Activated naive CD8-positive, alpha-beta T cell (primary cell): ENCODE measurements around the gene NMU.
"Not testable (repeated sequence)": the region's sequence is repeated elsewhere in the genome, so short reads cannot be mapped to it uniquely, and the experiment has no call there.

ENCODE experiments used
- H3K27ac Mint-ChIP-seq: one replicate; pipeline ENCODE4 v1.8.0; 2021; ENCODE audit warnings: mixed read lengths
- H3K27me3 Mint-ChIP-seq: one replicate; pipeline ENCODE4 v1.8.0; 2021; ENCODE audit warnings: mixed read lengths
- H3K36me3 Mint-ChIP-seq: one replicate; pipeline ENCODE4 v1.8.0; 2021; ENCODE audit warnings: mixed read lengths
- H3K4me1 Mint-ChIP-seq: one replicate; pipeline ENCODE4 v1.8.0; 2021; ENCODE audit warnings: low read depth, mixed read lengths
- H3K4me3 Mint-ChIP-seq: one replicate; pipeline ENCODE4 v1.8.0; 2021; ENCODE audit warnings: mild to moderate bottlenecking, mixed read lengths
- H3K9me3 Mint-ChIP-seq: one replicate; pipeline ENCODE4 v1.8.0; 2021; ENCODE audit warnings: low read depth, mixed read lengths

NMU gene, protein sequence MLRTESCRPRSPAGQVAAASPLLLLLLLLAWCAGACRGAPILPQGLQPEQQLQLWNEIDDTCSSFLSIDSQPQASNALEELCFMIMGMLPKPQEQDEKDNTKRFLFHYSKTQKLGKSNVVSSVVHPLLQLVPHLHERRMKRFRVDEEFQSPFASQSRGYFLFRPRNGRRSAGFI

DNA sequence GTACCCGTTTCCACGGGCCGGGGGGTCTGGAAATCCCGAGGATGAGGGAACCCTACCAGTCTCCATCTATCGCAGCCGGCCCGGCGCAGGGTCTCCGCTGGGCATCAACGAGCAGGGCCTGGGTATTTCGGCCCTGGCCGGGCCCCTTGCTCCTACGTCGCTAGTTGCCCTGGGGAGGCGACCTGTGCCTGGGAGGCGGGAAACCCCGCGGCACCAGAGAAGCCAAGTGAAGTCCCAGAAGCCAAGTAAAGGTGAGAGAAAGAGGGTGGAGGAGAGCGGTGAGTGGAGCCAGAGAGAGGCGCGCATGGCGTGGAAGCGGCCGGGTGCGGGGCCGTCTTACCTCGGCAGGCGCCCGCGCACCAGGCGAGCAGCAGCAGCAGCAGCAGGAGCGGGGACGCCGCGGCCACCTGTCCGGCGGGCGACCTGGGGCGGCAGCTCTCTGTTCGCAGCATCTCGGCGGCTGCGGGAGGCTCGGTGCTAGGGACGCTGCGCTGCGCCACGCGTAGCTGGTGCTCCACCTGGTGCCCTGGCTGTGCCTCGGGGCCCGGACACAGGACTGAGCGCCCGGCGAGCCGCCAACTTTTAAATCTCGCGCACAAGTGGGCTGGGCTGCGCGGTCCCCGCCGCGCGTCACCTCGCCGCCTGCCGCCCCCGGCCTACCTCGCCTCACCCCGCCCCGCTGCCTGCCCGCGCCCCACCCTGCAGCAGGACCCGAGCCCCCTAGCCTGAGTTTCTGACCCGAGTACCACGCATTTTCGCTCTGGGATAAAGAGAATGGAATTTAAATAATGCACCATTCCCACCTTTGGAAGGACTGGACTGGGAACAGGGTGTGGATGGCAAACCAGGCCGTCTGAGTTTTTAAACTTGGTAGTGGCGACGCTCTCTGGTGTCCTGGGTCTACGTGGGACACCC, at the start of gene NMU:
Gene NMU (minus strand): TSS at position 558 of the 915 bp plus-strand sequence. CDS start 106 bp downstream, at position 452.
- Mint-ChIP-seq H3K4me3 (peak within 1 kb of the TSS; percentile 76), H3K36me3 (no peaks in the 10 kb centered on the region), H3K27me3 (peaks cover 42% of the 10 kb centered on the region), H3K27ac (no peak within 1 kb of the TSS), H3K9me3 (no peaks in the 10 kb centered on the region), H3K4me1 (peaks cover 17% of the 10 kb centered on the region)

DNA sequence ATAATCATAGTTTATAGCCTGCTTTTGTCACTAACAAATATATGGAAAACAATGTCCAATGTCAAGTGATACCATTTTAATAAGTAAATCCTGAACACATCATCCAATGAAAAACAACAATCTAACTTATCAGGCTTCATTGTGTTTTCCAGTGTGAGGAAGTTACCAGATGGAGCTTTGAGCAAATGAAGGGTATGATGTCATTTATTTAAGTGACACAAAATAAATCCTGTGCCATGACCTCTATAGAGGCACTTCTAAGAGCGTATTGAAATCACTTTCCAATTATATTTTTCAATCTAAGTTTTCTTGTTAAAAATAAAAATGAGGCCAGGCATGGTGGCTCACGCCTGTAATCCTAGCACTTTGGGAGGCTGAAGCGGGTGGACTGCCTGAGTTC, 48.2 kb upstream of the NMU start:
- Mint-ChIP-seq H3K27ac (no peak overlapping the region), H3K9me3 (peaks cover 8% of the 10 kb centered on the region), H3K4me3 (no peak overlapping the region), H3K4me1 (no peaks in the 10 kb centered on the region), H3K27me3 (peaks cover under 1% of the 10 kb centered on the region), H3K36me3 (no peaks in the 10 kb centered on the region)

DNA sequence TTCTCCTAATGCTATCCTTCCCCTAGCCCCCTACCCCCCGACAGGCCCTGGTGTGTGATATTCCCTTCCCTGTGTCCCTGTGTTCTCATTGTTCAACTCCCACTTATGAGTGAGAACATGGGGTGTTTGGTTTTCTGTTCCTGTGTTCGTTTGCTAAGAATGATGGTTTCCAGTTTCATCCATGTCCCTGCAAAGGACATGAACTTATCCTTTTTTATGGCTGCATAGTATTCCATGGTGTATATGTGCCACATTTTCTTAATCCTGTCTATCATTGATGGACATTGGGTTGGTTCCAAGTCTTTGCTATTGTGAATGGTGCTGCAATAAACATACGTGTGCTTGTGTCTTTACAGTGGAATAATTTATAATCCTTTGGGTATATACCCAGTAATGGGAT, 46.7 kb upstream of the NMU start:
- H3K27me3 Mint-ChIP-seq, H3K4me1 Mint-ChIP-seq, H3K9me3 Mint-ChIP-seq, H3K36me3 Mint-ChIP-seq, H3K27ac Mint-ChIP-seq, H3K4me3 Mint-ChIP-seq: not testable (repeated sequence)

DNA sequence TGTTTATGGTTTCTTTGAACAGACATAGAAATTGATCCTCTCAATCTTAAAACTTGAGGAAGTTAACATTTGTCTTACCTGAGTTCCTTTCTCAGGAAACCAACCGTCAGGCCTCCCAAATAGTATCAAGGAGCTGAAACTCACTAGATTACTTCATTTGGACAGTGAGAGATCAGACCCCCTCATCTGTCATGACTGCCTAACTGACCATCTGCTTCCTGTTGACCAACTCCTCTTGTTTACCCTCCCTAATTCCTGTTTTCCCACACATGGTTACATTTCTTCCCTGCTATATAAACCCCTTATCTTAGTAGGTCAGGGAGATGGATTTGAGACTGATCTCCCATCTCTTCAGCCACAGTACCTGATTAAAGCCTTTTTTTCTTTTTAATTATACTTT, 46.2 kb upstream of the NMU start:
- H3K9me3 Mint-ChIP-seq, result peaks cover 8% of the 10 kb centered on the region
- peaks cover 2% of the 10 kb centered on the region for H3K27me3 Mint-ChIP-seq
- H3K4me3 Mint-ChIP-seq, result no peak overlapping the region
- H3K4me1 Mint-ChIP-seq, result no peaks in the 10 kb centered on the region
- H3K27ac Mint-ChIP-seq, result no peak overlapping the region
- H3K36me3 Mint-ChIP-seq, result no peaks in the 10 kb centered on the region

DNA sequence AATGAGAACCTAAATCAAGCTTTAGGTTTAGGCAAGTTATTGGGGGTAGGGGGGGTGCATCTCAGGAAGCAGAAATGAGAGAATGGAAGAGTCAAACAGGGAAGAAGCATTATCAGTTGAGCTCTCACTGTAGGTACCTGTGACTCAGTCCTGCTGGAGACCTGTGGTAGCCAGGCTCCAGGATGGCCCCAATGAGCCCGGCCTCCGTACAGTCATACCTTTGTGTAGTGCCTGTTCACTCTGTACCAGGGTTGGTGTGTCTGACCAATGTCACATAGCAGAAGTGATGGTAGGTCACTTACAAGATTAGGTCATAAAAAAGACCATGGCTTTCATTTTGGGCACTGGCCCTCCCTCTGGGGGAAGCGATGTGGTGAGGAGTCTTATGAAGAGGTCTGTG, 45.3 kb upstream of the NMU start:
- Mint-ChIP-seq H3K4me1 (no peaks in the 10 kb centered on the region), H3K4me3 (no peak overlapping the region), H3K36me3 (no peaks in the 10 kb centered on the region), H3K27ac (no peak overlapping the region), H3K27me3 (peaks cover 2% of the 10 kb centered on the region), H3K9me3 (peaks cover 8% of the 10 kb centered on the region)

DNA sequence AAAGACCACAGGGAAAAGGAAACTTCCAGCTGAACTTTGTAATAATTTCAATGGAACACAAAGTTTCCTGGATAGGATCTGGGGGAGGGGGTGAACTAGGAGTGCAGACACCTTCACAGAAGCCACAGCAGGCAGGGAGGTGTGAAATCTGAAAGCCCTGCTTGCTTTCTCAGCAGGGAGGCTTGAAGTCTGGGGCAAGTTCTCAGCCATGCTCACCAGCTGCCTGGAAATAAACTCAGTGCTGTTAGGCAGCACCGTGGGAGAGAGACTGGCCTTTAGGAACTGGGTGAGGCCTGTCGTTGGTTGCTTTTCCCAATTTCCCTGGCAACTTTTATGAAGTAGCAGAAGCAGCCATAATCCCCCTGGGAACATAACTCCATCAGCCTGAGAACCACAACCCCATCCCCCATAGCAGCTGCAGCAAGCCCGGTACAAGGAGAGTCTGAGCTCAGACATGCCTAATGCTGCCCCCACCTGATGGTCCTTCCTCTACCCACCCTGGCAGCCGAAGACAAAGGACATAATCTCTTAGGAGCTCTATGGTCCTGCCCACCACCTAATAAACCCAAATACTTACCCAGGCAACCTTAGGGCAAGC, 39.2 kb upstream of the NMU start:
- no peak overlapping the region for H3K27ac Mint-ChIP-seq
- peaks cover 8% of the 10 kb centered on the region for H3K9me3 Mint-ChIP-seq
- no peak overlapping the region for H3K4me3 Mint-ChIP-seq
- H3K27me3 Mint-ChIP-seq, result peaks cover 16% of the 10 kb centered on the region
- H3K4me1 Mint-ChIP-seq, result no peaks in the 10 kb centered on the region
- no peaks in the 10 kb centered on the region for H3K36me3 Mint-ChIP-seq

DNA sequence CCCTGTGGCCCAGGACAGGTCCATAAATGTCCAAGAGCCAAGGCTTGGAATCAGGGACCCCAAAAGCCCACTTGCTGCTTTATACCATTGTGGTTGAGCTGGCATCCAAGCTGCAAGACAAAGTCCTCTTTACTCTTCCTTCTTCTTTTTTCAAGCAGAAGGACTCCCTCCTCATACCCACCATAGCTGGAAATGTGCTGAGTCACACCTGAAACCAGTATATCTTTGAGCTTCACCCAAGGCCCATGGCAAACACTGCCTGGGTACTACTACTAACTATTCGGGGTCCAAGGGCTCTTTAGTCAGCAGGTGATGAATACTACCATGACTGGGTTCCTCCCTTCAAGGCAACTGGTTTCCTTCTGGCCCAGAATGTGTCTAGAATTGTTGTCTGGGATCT, 37.3 kb upstream of the NMU start:
- Mint-ChIP-seq H3K27me3 (peaks cover 22% of the 10 kb centered on the region), H3K9me3 (peaks cover 8% of the 10 kb centered on the region), H3K4me3 (no peak overlapping the region), H3K36me3 (no peaks in the 10 kb centered on the region), H3K4me1 (no peaks in the 10 kb centered on the region), H3K27ac (no peak overlapping the region)

DNA sequence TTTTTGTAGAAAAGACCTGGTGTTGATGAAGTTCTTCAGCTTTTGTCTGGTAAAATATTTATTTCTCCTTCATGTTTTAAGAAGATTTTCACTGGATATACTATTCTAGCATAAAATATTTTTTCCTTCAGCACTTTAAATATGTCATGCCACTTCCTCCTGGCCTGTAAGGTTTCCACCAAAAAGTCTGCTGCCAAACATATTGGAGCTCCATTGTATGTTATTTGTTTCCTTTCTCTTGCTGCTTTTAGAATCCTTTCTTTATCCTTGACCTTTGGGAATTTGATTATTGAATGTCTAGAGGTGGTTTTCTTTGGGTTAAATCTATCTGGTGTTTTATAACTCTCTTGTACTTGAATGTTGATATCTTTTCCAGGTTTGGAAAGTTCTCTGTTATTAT, 35.6 kb upstream of the NMU start:
- no peaks in the 10 kb centered on the region for H3K36me3 Mint-ChIP-seq
- H3K27me3 Mint-ChIP-seq, result peaks cover 22% of the 10 kb centered on the region
- no peak overlapping the region for H3K27ac Mint-ChIP-seq
- H3K9me3 Mint-ChIP-seq, result peaks cover 8% of the 10 kb centered on the region
- H3K4me1 Mint-ChIP-seq, result no peaks in the 10 kb centered on the region
- no peak overlapping the region for H3K4me3 Mint-ChIP-seq

DNA sequence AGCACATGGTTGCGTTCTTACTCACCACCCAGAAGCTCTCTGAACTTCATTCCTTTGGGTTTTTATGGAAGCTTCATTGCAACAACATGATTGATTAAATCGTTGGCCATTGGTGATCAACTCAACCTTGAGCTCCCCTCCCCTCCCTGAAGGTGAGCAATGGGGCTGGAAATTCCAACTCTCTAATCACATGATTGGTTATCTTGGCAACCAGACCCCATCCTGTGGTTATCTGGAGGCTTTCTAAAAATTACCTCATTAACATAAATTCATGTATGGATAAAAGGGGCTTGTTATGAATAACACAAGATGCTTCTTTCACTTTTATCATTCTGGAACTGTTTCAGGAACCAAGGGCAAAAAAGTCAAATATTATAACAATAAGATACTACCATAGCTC, 34.6 kb upstream of the NMU start:
- no peak overlapping the region for H3K27ac Mint-ChIP-seq
- H3K4me3 Mint-ChIP-seq, result no peak overlapping the region
- peaks cover 20% of the 10 kb centered on the region for H3K27me3 Mint-ChIP-seq
- no peaks in the 10 kb centered on the region for H3K4me1 Mint-ChIP-seq
- H3K36me3 Mint-ChIP-seq, result no peaks in the 10 kb centered on the region
- H3K9me3 Mint-ChIP-seq, result peaks cover 8% of the 10 kb centered on the region

DNA sequence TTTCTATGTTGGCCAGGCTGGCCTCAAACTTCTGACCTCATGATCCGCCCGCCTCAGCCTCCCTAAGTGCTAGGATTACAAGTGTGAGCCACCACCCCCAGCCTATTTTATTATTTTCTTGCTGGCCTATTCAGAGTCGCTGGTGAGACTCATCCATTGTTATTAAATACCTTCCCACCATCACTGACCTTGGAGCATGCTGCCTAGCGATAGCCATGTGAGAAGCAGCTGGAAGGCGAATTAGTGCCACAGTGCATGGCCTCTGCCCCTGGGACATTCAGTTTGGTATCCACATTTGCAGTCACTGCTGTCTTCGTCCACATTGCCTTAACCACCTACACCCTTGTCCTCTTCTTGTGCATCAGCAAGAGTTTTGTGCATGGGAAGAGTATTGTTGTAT, 32.4 kb upstream of the NMU start:
- Mint-ChIP-seq H3K9me3 (peaks cover 8% of the 10 kb centered on the region), H3K4me1 (no peaks in the 10 kb centered on the region), H3K27ac (no peak overlapping the region), H3K36me3 (no peaks in the 10 kb centered on the region), H3K27me3 (peaks cover 14% of the 10 kb centered on the region), H3K4me3 (no peak overlapping the region)

DNA sequence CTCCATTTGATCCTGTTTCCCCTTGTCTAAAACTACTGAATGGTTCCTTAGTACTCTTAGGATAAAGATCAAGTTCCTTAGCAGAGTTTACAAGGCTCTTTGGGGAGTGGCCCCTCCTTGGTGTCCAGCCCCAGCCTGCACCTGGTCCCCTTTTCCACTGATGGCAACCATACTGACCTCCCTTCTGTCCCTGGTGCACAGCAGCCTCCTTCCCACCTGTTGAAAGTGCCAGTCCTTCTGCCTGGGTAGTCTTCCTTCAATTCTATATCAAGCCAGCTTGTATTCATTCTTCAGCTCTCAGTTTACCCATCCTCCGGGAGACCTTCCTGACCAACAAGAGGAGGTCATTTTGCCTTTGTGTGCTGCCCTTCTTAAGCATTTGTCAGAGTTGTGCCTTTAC, 30.4 kb upstream of the NMU start:
- no peak overlapping the region for H3K27ac Mint-ChIP-seq
- H3K9me3 Mint-ChIP-seq, result no peaks in the 10 kb centered on the region
- peaks cover 8% of the 10 kb centered on the region for H3K27me3 Mint-ChIP-seq
- H3K4me1 Mint-ChIP-seq, result peaks cover 3% of the 10 kb centered on the region
- no peaks in the 10 kb centered on the region for H3K36me3 Mint-ChIP-seq
- no peak overlapping the region for H3K4me3 Mint-ChIP-seq

DNA sequence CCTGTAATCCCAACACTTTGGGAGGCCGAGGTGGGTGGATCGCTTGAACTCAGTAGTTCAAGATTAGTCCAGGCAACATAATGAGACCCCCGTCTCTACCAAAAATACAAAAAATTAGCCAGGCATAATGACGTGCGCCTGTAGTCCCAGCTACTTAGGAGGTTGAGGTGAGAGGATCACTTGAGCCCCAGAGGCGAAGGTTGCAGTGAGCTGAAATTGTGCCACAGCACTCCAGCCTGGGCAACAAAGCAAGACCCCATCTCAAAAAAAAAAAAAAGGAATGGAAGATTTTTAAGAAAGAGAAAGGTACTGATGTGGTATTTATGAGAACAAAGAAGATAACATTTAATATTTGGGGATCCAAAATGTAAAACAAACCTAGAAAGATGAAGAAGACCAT, 27.0 kb upstream of the NMU start:
- Mint-ChIP-seq H3K4me3 (no peak overlapping the region), H3K27me3 (no peaks in the 10 kb centered on the region), H3K27ac (no peak overlapping the region), H3K9me3 (no peaks in the 10 kb centered on the region), H3K36me3 (no peaks in the 10 kb centered on the region), H3K4me1 (peaks cover 6% of the 10 kb centered on the region)

DNA sequence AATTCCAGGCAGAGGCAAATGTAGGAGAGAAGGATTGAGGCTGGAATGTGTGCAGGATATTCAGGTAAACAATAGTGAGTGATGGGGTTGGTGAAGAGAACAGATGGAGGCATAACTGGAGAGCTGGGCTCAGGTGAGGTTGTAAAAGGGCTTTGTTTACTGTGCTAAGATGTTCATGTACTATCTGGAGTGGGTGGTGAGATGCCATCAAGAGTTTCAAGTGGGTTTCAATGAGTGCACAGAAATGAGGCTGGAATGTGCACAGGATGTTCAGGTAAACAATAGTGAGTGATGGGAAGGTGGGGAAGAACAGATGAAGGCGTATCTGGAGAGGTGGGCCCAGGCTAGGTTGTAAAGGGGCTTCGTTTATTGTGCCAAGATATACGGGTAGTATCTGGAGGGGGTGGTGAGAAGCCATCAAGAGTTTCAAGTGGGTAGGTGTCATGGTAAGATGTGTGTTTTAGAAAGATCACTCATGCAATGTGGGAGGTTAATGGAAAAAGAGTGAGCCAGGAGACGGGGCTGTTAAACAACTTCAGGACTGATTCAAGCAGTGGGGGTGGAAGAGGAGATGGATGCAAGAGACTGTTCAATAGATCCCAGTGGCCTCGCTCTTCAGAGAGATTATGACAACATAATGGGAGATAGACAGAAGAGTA, 25.4 kb upstream of the NMU start:
- H3K27ac Mint-ChIP-seq, result no peak overlapping the region
- no peak overlapping the region for H3K4me3 Mint-ChIP-seq
- no peaks in the 10 kb centered on the region for H3K36me3 Mint-ChIP-seq
- no peaks in the 10 kb centered on the region for H3K27me3 Mint-ChIP-seq
- peaks cover 6% of the 10 kb centered on the region for H3K4me1 Mint-ChIP-seq
- no peaks in the 10 kb centered on the region for H3K9me3 Mint-ChIP-seq

DNA sequence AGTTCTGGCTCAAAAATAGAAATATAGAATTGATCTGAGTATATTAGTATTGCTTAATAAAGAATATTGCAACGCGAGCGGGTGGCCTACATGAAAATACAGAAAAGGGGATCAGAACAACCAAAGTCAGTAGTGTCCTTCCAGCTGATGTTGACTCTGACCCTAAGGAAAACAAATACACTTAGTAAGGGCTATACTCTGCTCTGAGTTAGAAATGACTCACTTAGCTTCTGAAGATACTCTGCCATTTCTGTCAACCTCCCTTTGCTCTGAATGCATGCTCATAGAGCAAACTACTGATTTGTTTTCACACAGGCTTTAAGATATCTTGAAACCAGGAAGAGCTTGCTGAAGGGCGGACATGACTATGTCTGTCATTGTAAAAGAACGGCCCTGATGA, 22.6 kb upstream of the NMU start:
- peaks cover 6% of the 10 kb centered on the region for H3K4me1 Mint-ChIP-seq

DNA sequence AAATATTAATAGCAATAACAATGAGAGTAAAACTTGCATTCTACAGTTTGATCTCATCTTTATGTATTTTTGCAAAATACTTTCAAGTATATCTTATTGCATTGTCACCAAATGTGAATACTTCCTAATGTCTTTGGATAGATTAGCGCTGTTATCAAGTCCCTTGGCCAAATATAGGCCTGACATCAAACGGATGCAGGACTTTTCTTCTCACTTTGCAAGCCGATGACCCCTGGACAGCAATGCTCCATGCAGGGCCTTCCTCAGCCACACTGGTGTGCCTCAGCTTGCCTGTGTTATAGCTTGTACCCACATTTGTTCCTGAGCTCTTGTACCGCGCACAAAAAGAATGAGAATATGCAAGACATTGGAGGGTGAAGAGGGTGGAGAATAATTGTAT, 18.0 kb upstream of the NMU start:
- Mint-ChIP-seq H3K27ac (no peak overlapping the region), H3K4me1 (no peaks in the 10 kb centered on the region), H3K36me3 (no peaks in the 10 kb centered on the region), H3K27me3 (peaks cover 5% of the 10 kb centered on the region), H3K9me3 (no peaks in the 10 kb centered on the region), H3K4me3 (no peak overlapping the region)

More for the DNA sequence above, 22.6 kb upstream of the NMU start:
- Mint-ChIP-seq H3K27ac (no peak overlapping the region), H3K36me3 (no peaks in the 10 kb centered on the region), H3K4me3 (no peak overlapping the region), H3K27me3 (no peaks in the 10 kb centered on the region), H3K9me3 (no peaks in the 10 kb centered on the region)
